Hematopoietic multipotent progenitor cell treated with erythropoietin and hydrocortisone succinate and interleukin-3 and kit ligand, for 4 days (in vitro differentiated cells): ENCODE data around the gene KRT32.

Source experiments
- DNase-seq: peaks from one replicate; pipeline ENCODE4 v3.0.0-alpha.2; 2015

KRT32 gene

GRCh38 chr17:41466988-41467387 lies at the start of gene KRT32:
KRT32 (minus strand) TSS chr17:41467386; CDS start chr17:41467325, 61 bp downstream.
- DNase-seq: no peak

GRCh38 chr17:41516830-41517283 lies 49.7 kb upstream of the KRT32 start:
- no peak for DNase-seq

GRCh38 chr17:41516147-41516829 lies 49.1 kb upstream of the KRT32 start:
- no peak for DNase-seq

- DNase-seq: no peak
Measured at GRCh38 chr17:41513168-41513547, 46.0 kb upstream of the KRT32 start.

- peak; percentile 60 for DNase-seq
Measured at GRCh38 chr17:41512546-41513167, 45.5 kb upstream of the KRT32 start.

- DNase-seq: no peak
Measured at GRCh38 chr17:41511716-41512115, 44.5 kb upstream of the KRT32 start.

GRCh38 chr17:41511116-41511515 lies 43.9 kb upstream of the KRT32 start:
- DNase-seq: peak; percentile 89

- DNase-seq: no peak
Measured at GRCh38 chr17:41510251-41511065, 43.3 kb upstream of the KRT32 start.

- DNase-seq: no peak
Measured at GRCh38 chr17:41507315-41507880, 40.2 kb upstream of the KRT32 start.

- peak; percentile 69 for DNase-seq
Measured at GRCh38 chr17:41505809-41506767, 38.9 kb upstream of the KRT32 start.

- DNase-seq: peak; percentile 69
Measured at GRCh38 chr17:41505007-41505808, 38.0 kb upstream of the KRT32 start, which contains the start of gene KRT13. KRT13 (minus strand) TSS chr17:41505612; CDS start chr17:41505550, 62 bp downstream.

- no peak for DNase-seq
Measured at GRCh38 chr17:41504246-41504977, 37.2 kb upstream of the KRT32 start.

- no peak for DNase-seq
Measured at GRCh38 chr17:41503202-41503601, 36.0 kb upstream of the KRT32 start.

- peak; percentile 69 for DNase-seq
Measured at GRCh38 chr17:41500131-41500911, 33.1 kb upstream of the KRT32 start.

GRCh38 chr17:41499714-41500113 lies 32.5 kb upstream of the KRT32 start:
- no peak for DNase-seq

GRCh38 chr17:41498276-41498675 lies 31.1 kb upstream of the KRT32 start:
- peak; percentile 43 for DNase-seq

GRCh38 chr17:41496803-41497484 lies 29.8 kb upstream of the KRT32 start:
- DNase-seq: peak; percentile 95

- DNase-seq: no peak
Measured at GRCh38 chr17:41494524-41494923, 27.3 kb upstream of the KRT32 start.

- no peak for DNase-seq
Measured at GRCh38 chr17:41492771-41493170, 25.6 kb upstream of the KRT32 start.
